Measurements from ENCODE around the gene ZNF770. TPM values are rescaled to one million over a fixed set of nuclear protein-coding genes. Genes with fewer than 3 reads are reported as not detected.
A peak's percentile ranks its signal among the peaks of the same experiment; 100 is the strongest.
"Not testable (repeated sequence)": the region's sequence is repeated elsewhere in the genome, so short reads cannot be mapped to it uniquely, and the experiment has no call there.

The ZNF770 gene
- total RNA-seq, 1 experiment from 2014 or later = 43.0 TPM

- in situ Hi-C loops (cut with HindIII; ENCODE audit: low pct_unique_long_range_greater_than_20kb, low sequenced_read_pairs) = no loop called here
- DNase-seq (ENCODE audit: low read depth, low spot score) (no peak), ATAC-seq (no peak)
- Histone ChIP-seq H3K27me3 (ENCODE audit: control insufficient read depth, insufficient read depth, low read length) (no peaks in the 10 kb centered on the region), H3K36me3 (ENCODE audit: control insufficient read depth, insufficient read depth, low read length) (peaks cover 34% of the 10 kb centered on the region), H3K27ac (ENCODE audit: low read length) (no peak overlapping the region), H3K9me3 (ENCODE audit: control insufficient read depth, insufficient read depth, low read depth, low read length) (no peaks in the 10 kb centered on the region), H3K4me1 (ENCODE audit: control insufficient read depth, insufficient read depth, low read length) (no peaks in the 10 kb centered on the region), H3K4me3 (ENCODE audit: low read depth in 2 of 2, low read length in 2 of 2) (no peak overlapping the region)
- TF ChIP-seq POLR2AphosphoS5 (IDR thresholded peaks at IDR 0.05; ENCODE audit: low read depth, low read length) = no peak
- TF ChIP-seq CTCF (IDR thresholded peaks at IDR 0.05) = no peak
- TF ChIP-seq TCF7L2 (IDR thresholded peaks at IDR 0.05; ENCODE audit: low read depth, low read length) = no peak
- no peak for TF ChIP-seq REST (IDR thresholded peaks at IDR 0.05; ENCODE audit: insufficient read depth in 1 of 2, low read depth in 2 of 2, low read length in 1 of 2)
- TF ChIP-seq SIN3A (IDR thresholded peaks at IDR 0.05; ENCODE audit: borderline replicate concordance, insufficient read depth, low read depth, low read length) = no peak
- BruUV-seq (replicated peaks) = no TSS peak
- CTCF ChIA-PET = no interaction called here
- POLR2A ChIA-PET = no interaction called here
- intact Hi-C loops (cut with micrococcal nuclease; ENCODE audit: unreplicated experiment) = no loop called here
Observed at GRCh38 chr15:34941185-34941698, 46.8 kb downstream of the ZNF770 start.

GRCh38 chr15:34933432-34933975 lies 54.6 kb downstream of the ZNF770 start:
- no peak for TF ChIP-seq CTCF (IDR thresholded peaks at IDR 0.05)
- no peak for TF ChIP-seq SIN3A (IDR thresholded peaks at IDR 0.05; ENCODE audit: borderline replicate concordance, insufficient read depth, low read depth, low read length)
- TF ChIP-seq REST (IDR thresholded peaks at IDR 0.05; ENCODE audit: insufficient read depth in 1 of 2, low read depth in 2 of 2, low read length in 1 of 2) = no peak
- Histone ChIP-seq H3K27ac (ENCODE audit: low read length) (no peak overlapping the region), H3K4me1 (ENCODE audit: control insufficient read depth, insufficient read depth, low read length) (no peaks in the 10 kb centered on the region), H3K4me3 (ENCODE audit: low read depth in 2 of 2, low read length in 2 of 2) (no peak overlapping the region), H3K9me3 (ENCODE audit: control insufficient read depth, insufficient read depth, low read depth, low read length) (no peaks in the 10 kb centered on the region), H3K27me3 (ENCODE audit: control insufficient read depth, insufficient read depth, low read length) (no peaks in the 10 kb centered on the region), H3K36me3 (ENCODE audit: control insufficient read depth, insufficient read depth, low read length) (peaks cover 44% of the 10 kb centered on the region)
- in situ Hi-C loops (cut with HindIII; ENCODE audit: low pct_unique_long_range_greater_than_20kb, low sequenced_read_pairs) = no loop called here
- CTCF ChIA-PET = no interaction called here
- ATAC-seq (no peak), DNase-seq (ENCODE audit: low read depth, low spot score) (no peak)
- POLR2A ChIA-PET = no interaction called here
- BruUV-seq (replicated peaks) = no TSS peak
- intact Hi-C loops (cut with micrococcal nuclease; ENCODE audit: unreplicated experiment) = no loop called here

- CTCF ChIA-PET; H3K27ac ChIP-seq (ENCODE audit: low read length); H3K27me3 ChIP-seq (ENCODE audit: control insufficient read depth, insufficient read depth, low read length); H3K4me3 ChIP-seq (ENCODE audit: low read depth in 2 of 2, low read length in 2 of 2); in situ Hi-C loops (cut with HindIII; ENCODE audit: low pct_unique_long_range_greater_than_20kb, low sequenced_read_pairs); H3K4me1 ChIP-seq (ENCODE audit: control insufficient read depth, insufficient read depth, low read length); ATAC-seq; POLR2A ChIA-PET; intact Hi-C loops (cut with micrococcal nuclease; ENCODE audit: unreplicated experiment); H3K9me3 ChIP-seq (ENCODE audit: control insufficient read depth, insufficient read depth, low read depth, low read length); DNase-seq (ENCODE audit: low read depth, low spot score): not testable (repeated sequence)
- H3K36me3 ChIP-seq (ENCODE audit: control insufficient read depth, insufficient read depth, low read length) = peaks cover 32% of the 10 kb centered on the region
- TSS peak; percentile 49 for BruUV-seq (replicated peaks)
Observed at GRCh38 chr15:34928349-34928748, 59.7 kb downstream of the ZNF770 start.
